ENCODE measurements around the gene MTHFSD.

MTHFSD gene

GRCh38 chr16:86530251-86531190, 24.5 kb downstream of the MTHFSD start:
- DNase-seq: no peak
- no peaks in the 10 kb centered on the region for H3K36me3 ChIP-seq (replicated peaks)
- in situ Hi-C loops (cut with HindIII; ENCODE audit: low pct_ligation_motif_present, low sequenced_read_pairs): no loop called here
- H3K4me3 ChIP-seq (ENCODE audit: low read depth, low read length): no peak overlapping the region
- H3K27me3 ChIP-seq (replicated peaks): no peaks in the 10 kb centered on the region
- no peak overlapping the region for H3K27ac ChIP-seq
- no peak for TF ChIP-seq CTCF (IDR thresholded peaks at IDR 0.05; ENCODE audit: low read depth, low read length, missing control alignments)

DNA sequence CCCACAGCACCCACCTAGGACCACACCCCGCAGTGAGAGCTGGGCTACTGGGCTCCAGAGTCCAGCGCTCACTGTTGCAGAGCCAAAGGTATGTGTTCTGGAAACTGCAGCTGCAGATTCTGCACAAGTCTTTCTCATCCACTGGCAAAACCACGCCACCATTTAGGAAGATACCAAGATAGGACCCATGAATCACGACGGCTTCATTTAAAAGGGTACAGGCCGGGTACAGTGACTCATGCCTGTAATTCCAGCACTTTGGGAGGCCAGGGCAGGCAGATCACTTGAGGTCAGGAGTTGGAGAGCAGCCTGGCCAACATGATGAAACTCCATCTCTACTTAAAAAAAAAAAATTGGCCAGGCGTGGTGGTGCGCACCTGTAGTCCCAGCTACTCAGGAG, 25.9 kb downstream of the MTHFSD start:
- H3K36me3 ChIP-seq (replicated peaks): no peaks in the 10 kb centered on the region
- no peak overlapping the region for H3K27ac ChIP-seq
- peaks cover 1% of the 10 kb centered on the region for H3K27me3 ChIP-seq (replicated peaks)
- TF ChIP-seq CTCF (IDR thresholded peaks at IDR 0.05; ENCODE audit: low read depth, low read length, missing control alignments): no peak
- in situ Hi-C loops (cut with HindIII; ENCODE audit: low pct_ligation_motif_present, low sequenced_read_pairs): no loop called here
- no peak for DNase-seq
- no peak overlapping the region for H3K4me3 ChIP-seq (ENCODE audit: low read depth, low read length)

DNA sequence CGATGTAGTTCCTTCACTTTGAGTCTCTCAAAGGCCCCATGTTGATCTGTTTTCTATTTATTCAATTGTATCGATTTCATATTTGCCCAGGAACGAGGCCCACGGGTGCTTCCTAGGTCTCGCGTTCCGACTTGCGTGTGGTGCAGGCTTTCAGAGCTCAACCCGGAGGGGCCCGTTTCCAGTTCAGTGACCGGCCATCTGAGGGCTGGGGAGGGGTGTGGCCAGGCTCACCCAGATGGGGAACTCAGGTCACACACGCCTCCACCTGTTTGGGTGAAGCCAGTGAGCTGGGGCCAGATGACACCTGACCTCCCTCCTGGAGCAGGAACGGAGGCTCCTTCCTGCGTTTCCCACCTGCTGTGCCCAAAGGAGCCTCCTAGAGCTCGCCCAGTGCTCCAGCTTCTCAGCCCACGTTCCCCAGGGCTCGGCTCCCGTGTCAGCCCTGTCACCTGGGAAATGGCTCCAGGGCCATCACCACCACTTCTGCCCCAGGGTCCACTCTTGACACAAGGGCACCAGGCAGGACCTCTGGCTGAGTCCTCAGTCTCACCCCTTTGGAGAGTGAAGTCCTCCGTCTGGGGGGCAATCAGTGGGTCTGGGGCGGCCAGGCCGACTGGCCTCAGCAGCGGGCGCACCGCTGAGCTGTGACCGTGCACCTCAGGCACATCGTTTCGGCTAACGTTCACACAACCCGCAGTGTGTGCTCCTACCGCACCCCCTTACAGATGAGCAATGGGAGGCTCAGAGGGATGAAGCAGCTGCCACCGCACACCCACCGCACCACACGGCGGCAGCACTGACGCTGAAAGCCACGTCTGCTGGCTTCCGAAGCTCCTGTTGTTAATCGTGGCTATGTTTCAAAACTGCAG, 26.7 kb downstream of the MTHFSD start:
- TF ChIP-seq CTCF (IDR thresholded peaks at IDR 0.05; ENCODE audit: low read depth, low read length, missing control alignments): no peak
- Histone ChIP-seq H3K27ac (no peak overlapping the region), H3K36me3 (replicated peaks) (no peaks in the 10 kb centered on the region), H3K27me3 (replicated peaks) (peaks cover 3% of the 10 kb centered on the region), H3K4me3 (ENCODE audit: low read depth, low read length) (no peak overlapping the region)
- no peak for DNase-seq
- in situ Hi-C loops (cut with HindIII; ENCODE audit: low pct_ligation_motif_present, low sequenced_read_pairs): no loop called here

DNA sequence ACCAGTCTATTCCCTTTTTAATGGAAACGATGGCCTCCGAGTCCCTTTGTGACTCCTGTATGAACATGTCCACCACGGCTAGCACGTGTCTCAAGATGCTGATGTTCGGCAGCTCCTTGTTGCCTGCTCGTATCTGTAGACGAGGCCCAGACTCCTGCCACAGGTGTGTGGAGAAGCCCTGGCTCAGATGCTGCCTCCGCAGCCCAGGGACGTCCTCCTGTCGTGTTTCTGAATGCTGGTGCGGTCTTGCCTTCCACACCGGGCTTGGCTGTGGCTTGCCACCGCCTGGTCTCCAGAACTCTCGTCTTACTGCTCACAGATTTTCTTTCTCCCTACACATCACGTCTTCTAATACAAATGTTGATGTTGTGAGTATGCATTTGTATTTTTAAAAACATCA, 27.7 kb downstream of the MTHFSD start:
- peaks cover 4% of the 10 kb centered on the region for H3K27me3 ChIP-seq (replicated peaks)
- in situ Hi-C loops (cut with HindIII; ENCODE audit: low pct_ligation_motif_present, low sequenced_read_pairs): no loop called here

GRCh38 chr16:86525696-86526095, 29.3 kb downstream of the MTHFSD start:
- DNase-seq: no peak
- no peak overlapping the region for H3K4me3 ChIP-seq (ENCODE audit: low read depth, low read length)
- TF ChIP-seq CTCF (IDR thresholded peaks at IDR 0.05; ENCODE audit: low read depth, low read length, missing control alignments): no peak
- in situ Hi-C loops (cut with HindIII; ENCODE audit: low pct_ligation_motif_present, low sequenced_read_pairs): no loop called here
- H3K36me3 ChIP-seq (replicated peaks): no peaks in the 10 kb centered on the region
- no peak overlapping the region for H3K27ac ChIP-seq
- H3K27me3 ChIP-seq (replicated peaks): peaks cover 4% of the 10 kb centered on the region

More for the DNA sequence above, 27.7 kb downstream of the MTHFSD start:
- Histone ChIP-seq H3K27ac (no peak overlapping the region), H3K4me3 (ENCODE audit: low read depth, low read length) (no peak overlapping the region), H3K36me3 (replicated peaks) (no peaks in the 10 kb centered on the region)
- no peak for DNase-seq
- TF ChIP-seq CTCF (IDR thresholded peaks at IDR 0.05; ENCODE audit: low read depth, low read length, missing control alignments): no peak
